Peyer's patch (tissue), 4 donors: ENCODE data around the gene KAZN. TPM values are rescaled to one million over a fixed set of nuclear protein-coding genes. Genes with fewer than 3 reads are reported as not detected.
A peak's percentile ranks its signal among the peaks of the same experiment; 100 is the strongest.

Experiments
- DNase-seq, 3 donors: peaks; one replicate each; pipeline ENCODE4 v3.0.0-alpha.2; 2017 to 2019
- H3K27ac ChIP-seq, 4 donors: fragments of 200-600 bp; sonication (generic); one replicate each; pipeline ENCODE4 v1.5.1; 2016 to 2019
- H3K27me3 ChIP-seq, 2 donors: fragments of 200-600 bp; sonication (generic); one replicate each; pipeline ENCODE4 v1.5.1; 2019
- H3K36me3 ChIP-seq, 3 donors: fragments of 200-600 bp; sonication (generic); one replicate each; pipeline ENCODE4 v1.5.1; 2016 to 2019
- H3K4me1 ChIP-seq, 4 donors: fragments of 200-600 bp; sonication (generic); one replicate each; pipeline ENCODE4 v1.5.1; 2016 to 2019
- H3K4me3 ChIP-seq, 4 donors: fragments of 200-600 bp; sonication (generic); 1 replicate in 3 of 4; 2 replicates in 1 of 4; pipeline ENCODE4 v1.5.1; 2016 to 2019; ENCODE audit warnings: mild to moderate bottlenecking in 1 of 4
- H3K9me3 ChIP-seq, 4 donors: fragments of 200-600 bp; sonication (generic); one replicate each; pipeline ENCODE4 v1.5.1; 2016 to 2019; ENCODE audit warnings: mild to moderate bottlenecking in 1 of 4
- CTCF ChIP-seq, 6 experiments: fragments of 450-650 bp in 4 of 6; fragments of 200-600 bp in 2 of 6; sonication (generic) in 1 of 6; IDR thresholded peaks; one replicate each; pipeline ENCODE4 v1.5.1; 2017 to 2019; ENCODE audit warnings: antibody characterized with exemption in 6 of 6, mild to moderate bottlenecking in 3 of 6, moderate library complexity in 1 of 6
- POLR2A ChIP-seq, 2 donors: fragments of 450-650 bp; IDR thresholded peaks; one replicate each; pipeline ENCODE4 v1.5.1; 2017; ENCODE audit warnings: antibody characterized with exemption in 2 of 2, mild to moderate bottlenecking in 2 of 2, moderate library complexity in 2 of 2
- total RNA-seq, 4 donors: library from RNA; depleted of rRNA; stranded (reverse); fragments of >200 nt; gene quantifications; one replicate each; pipeline ENCODE4 v1.1.0, GENCODE V29; 2016

KAZN gene
- total RNA-seq, 4 donors from 2014 or later: 14.9 to 25.5 (median 21.7) TPM

GRCh38 chr1:15095496-15095875, 497.0 kb downstream of the KAZN start:
- DNase-seq: no peak

GRCh38 chr1:15096293-15096692, 497.8 kb downstream of the KAZN start:
- Histone ChIP-seq H3K4me1 (no peaks in the 10 kb centered on the region), H3K27me3 (no peaks in the 10 kb centered on the region), H3K9me3 (no peaks in the 10 kb centered on the region), H3K4me3 (no peak overlapping the region), H3K36me3 (no peaks in the 10 kb centered on the region), H3K27ac (no peak overlapping the region)
- no peak for DNase-seq
- TF ChIP-seq CTCF (IDR thresholded peaks at IDR 0.05) (no peak), POLR2A (IDR thresholded peaks at IDR 0.05) (no peak)

More at GRCh38 chr1:15095496-15095875, 497.0 kb downstream of the KAZN start:
- no peak overlapping the region for H3K27ac ChIP-seq
- no peak overlapping the region for H3K4me3 ChIP-seq
- no peaks in the 10 kb centered on the region for H3K36me3 ChIP-seq
- no peaks in the 10 kb centered on the region for H3K9me3 ChIP-seq
- H3K27me3 ChIP-seq: no peaks in the 10 kb centered on the region
- peaks cover 0 to 5% (median 0%) of the 10 kb centered on the region in 4 donors for H3K4me1 ChIP-seq
- TF ChIP-seq CTCF (IDR thresholded peaks at IDR 0.05): no peak
- no peak for TF ChIP-seq POLR2A (IDR thresholded peaks at IDR 0.05)

- Histone ChIP-seq H3K27me3 (no peaks in the 10 kb centered on the region), H3K27ac (no peak overlapping the region), H3K36me3 (no peaks in the 10 kb centered on the region), H3K4me1 (no peaks in the 10 kb centered on the region), H3K4me3 (no peak overlapping the region), H3K9me3 (no peaks in the 10 kb centered on the region)
- no peak for DNase-seq
- TF ChIP-seq POLR2A (IDR thresholded peaks at IDR 0.05) (no peak), CTCF (IDR thresholded peaks at IDR 0.05) (no peak)
These were observed 500.0 kb downstream of the KAZN start for GRCh38 chr1:15098176-15099125.

- H3K4me3 ChIP-seq: no peak overlapping the region
- no peak for DNase-seq
- H3K27me3 ChIP-seq: no peaks in the 10 kb centered on the region
- no peak overlapping the region for H3K27ac ChIP-seq
- no peaks in the 10 kb centered on the region for H3K36me3 ChIP-seq
- no peaks in the 10 kb centered on the region for H3K9me3 ChIP-seq
- H3K4me1 ChIP-seq: no peaks in the 10 kb centered on the region
- no peak for TF ChIP-seq CTCF (IDR thresholded peaks at IDR 0.05)
- no peak for TF ChIP-seq POLR2A (IDR thresholded peaks at IDR 0.05)
These were observed 501.1 kb downstream of the KAZN start for GRCh38 chr1:15099441-15100120.

- Histone ChIP-seq H3K27me3 (no peaks in the 10 kb centered on the region), H3K4me1 (no peaks in the 10 kb centered on the region), H3K36me3 (no peaks in the 10 kb centered on the region), H3K4me3 (no peak overlapping the region), H3K27ac (no peak overlapping the region), H3K9me3 (no peaks in the 10 kb centered on the region)
- TF ChIP-seq POLR2A (IDR thresholded peaks at IDR 0.05) (no peak), CTCF (IDR thresholded peaks at IDR 0.05) (peak; percentile 35 to 87 (median 82))
- peak in 2 of 3 donors; percentile 67 to 80 for DNase-seq
These were observed 501.8 kb downstream of the KAZN start for GRCh38 chr1:15100121-15100879.
